NCI-H128 (cell line): ENCODE results near the gene MOCS2.

ENCODE experiments used
- DNase-seq: peaks from one replicate; lab custom pipeline; 2025; ENCODE audit not compliant: unreplicated experiment; lab: John Stamatoyannopoulos, UW

The MOCS2 gene

GRCh38 chr5:53055365-53055764 is 54.2 kb downstream of the MOCS2 start:
- no peak for DNase-seq

- DNase-seq, result no peak
Measured at GRCh38 chr5:53053364-53053763, 56.2 kb downstream of the MOCS2 start.

- DNase-seq, result no peak
Measured at GRCh38 chr5:53052499-53052898, 57.1 kb downstream of the MOCS2 start.

- no peak for DNase-seq
Measured at GRCh38 chr5:53048248-53048647, 61.3 kb downstream of the MOCS2 start.
